ENCODE results near the gene FAM222A. TPM values are rescaled to one million over a fixed set of nuclear protein-coding genes. Genes with fewer than 3 reads are reported as not detected.

Gene FAM222A
- total and polyA plus RNA-seq, 2 of the 8 experiments (the other 6 are each of a cell fraction or from before 2014, with no cell fraction given), result 0.94 to 1.1 TPM

DNA sequence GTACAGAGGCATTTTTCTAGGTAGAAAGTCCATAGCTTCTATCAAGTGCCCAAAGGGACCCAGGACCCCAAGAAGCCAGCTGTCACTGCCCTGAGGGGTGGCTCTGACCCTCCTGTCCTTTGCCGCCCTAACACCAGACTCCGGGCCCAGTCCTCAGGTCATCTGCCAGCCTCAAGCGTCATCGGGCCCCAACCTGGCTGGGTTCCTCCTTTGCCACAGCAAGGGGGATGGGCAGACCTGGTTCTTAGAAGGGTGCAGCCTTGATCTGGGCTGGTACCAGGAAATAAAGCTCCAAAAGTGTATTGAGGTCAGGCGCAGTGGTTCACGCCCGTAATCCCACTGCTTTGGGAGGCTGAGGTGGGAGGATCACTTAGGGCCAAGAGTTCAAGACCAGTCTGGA is 27.1 kb upstream of the FAM222A start (continued):
- TF ChIP-seq CBX5 (IDR thresholded peaks at IDR 0.05; ENCODE audit: low read depth, low read length) (no peak), NANOG (IDR thresholded peaks at IDR 0.05; ENCODE audit: insufficient read depth, low read depth, low read length, poor library complexity, severe bottlenecking) (no peak), POLR2AphosphoS5 (IDR thresholded peaks at IDR 0.05; ENCODE audit: low read depth, low read length) (no peak)
- TF ChIP-seq, protein P1, sequence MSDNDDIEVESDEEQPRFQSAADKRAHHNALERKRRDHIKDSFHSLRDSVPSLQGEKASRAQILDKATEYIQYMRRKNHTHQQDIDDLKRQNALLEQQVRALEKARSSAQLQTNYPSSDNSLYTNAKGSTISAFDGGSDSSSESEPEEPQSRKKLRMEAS (IDR thresholded peaks at IDR 0.05), result no peak
